HUES6 (cell line): ENCODE measurements around the gene GRB14.

Experiments used
- H3K27ac ChIP-seq: 2 replicates; pipeline ENCODE4 v1.7.0; 2013; ENCODE audit warnings: low read depth, mild to moderate bottlenecking, low read length, inconsistent platforms
- H3K27me3 ChIP-seq: 2 replicates; pipeline ENCODE4 v1.6.1; 2013; ENCODE audit warnings: low read length; ENCODE audit not compliant: control insufficient read depth, insufficient read depth
- H3K36me3 ChIP-seq: 2 replicates; pipeline ENCODE4 v1.6.1; 2013; ENCODE audit warnings: low read length; ENCODE audit not compliant: control insufficient read depth, insufficient read depth
- H3K4me1 ChIP-seq: 2 replicates; pipeline ENCODE4 v1.6.1; 2013; ENCODE audit warnings: low read length; ENCODE audit not compliant: control insufficient read depth, insufficient read depth
- H3K4me3 ChIP-seq: 2 replicates; pipeline ENCODE4 v1.5.1; 2013; ENCODE audit warnings: low read depth, low read length
- H3K9ac ChIP-seq: one replicate; pipeline ENCODE4 v1.6.1; 2013; ENCODE audit warnings: mild to moderate bottlenecking, low read length
- H3K9me3 ChIP-seq: 2 replicates; pipeline ENCODE4 v1.6.1; 2013; ENCODE audit warnings: low read depth, low read length; ENCODE audit not compliant: control insufficient read depth, insufficient read depth

Gene GRB14

GRCh38 chr2:164620873-164621763, at the start of gene GRB14:
GRB14 (minus strand) TSS chr2:164621482; CDS start chr2:164621309, 173 bp downstream.
- Histone ChIP-seq H3K27ac (peak within 1 kb of the TSS; percentile 9; the same call in 1 of the 2 replicates), H3K4me3 (peak within 1 kb of the TSS; percentile 58), H3K36me3 (no peaks in the 10 kb centered on the region), H3K4me1 (peaks cover 33% of the 10 kb centered on the region), H3K9me3 (no peaks in the 10 kb centered on the region), H3K9ac (peak within 1 kb of the TSS; percentile 75), H3K27me3 (no peaks in the 10 kb centered on the region)

DNA sequence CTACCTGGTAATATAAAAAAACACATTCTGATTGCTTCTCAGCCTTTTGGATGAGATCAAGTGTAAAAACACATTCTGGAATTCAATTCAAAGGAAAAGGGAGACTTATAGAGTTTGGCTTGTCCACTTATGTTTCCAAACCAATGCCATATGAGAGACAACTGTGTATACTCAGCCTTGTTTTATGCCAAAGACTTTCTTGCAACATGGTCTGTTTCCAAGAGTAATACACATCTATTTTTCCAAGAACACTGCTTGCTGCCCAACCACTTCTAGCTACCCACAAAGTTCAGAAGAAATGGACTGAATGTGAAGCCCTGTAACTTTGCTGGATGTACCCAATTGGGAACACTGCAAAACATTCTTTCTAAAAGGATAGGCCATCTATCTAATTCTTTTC, 48.0 kb upstream of the GRB14 start:
- Histone ChIP-seq H3K4me1 (no peaks in the 10 kb centered on the region), H3K4me3 (no peak overlapping the region), H3K27me3 (no peaks in the 10 kb centered on the region), H3K9me3 (no peaks in the 10 kb centered on the region), H3K36me3 (no peaks in the 10 kb centered on the region), H3K9ac (no peak overlapping the region), H3K27ac (no peak overlapping the region)

- H3K36me3 ChIP-seq: no peaks in the 10 kb centered on the region
- no peak overlapping the region for H3K4me3 ChIP-seq
- H3K27me3 ChIP-seq: no peaks in the 10 kb centered on the region
- no peaks in the 10 kb centered on the region for H3K9me3 ChIP-seq
- no peak overlapping the region for H3K27ac ChIP-seq
- no peaks in the 10 kb centered on the region for H3K4me1 ChIP-seq
- H3K9ac ChIP-seq: no peak overlapping the region
Observed at GRCh38 chr2:164667566-164667965, 46.3 kb upstream of the GRB14 start.

DNA sequence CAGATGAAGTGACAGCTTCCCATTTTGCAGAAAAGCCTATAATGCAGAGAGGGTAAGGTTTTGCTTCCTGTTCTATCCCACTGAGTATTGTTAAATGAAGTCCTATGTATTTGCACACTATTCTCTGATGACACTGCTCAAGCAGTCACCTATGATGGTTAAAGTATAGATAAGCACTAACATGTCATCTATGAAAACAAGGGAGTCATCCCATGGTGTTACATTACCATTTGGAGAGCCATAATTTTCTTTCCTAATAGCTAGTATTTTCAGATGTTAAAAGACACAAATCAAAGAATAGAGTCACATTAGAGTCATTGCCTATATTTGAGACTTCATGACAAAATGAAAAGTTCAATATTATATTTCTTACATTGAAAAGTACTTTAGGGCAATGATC, 42.8 kb upstream of the GRB14 start:
- Histone ChIP-seq H3K27me3 (no peaks in the 10 kb centered on the region), H3K36me3 (no peaks in the 10 kb centered on the region)

GRCh38 chr2:164662868-164663631, 41.8 kb upstream of the GRB14 start:
- no peaks in the 10 kb centered on the region for H3K36me3 ChIP-seq
- H3K4me3 ChIP-seq: no peak overlapping the region
- no peaks in the 10 kb centered on the region for H3K9me3 ChIP-seq
- H3K9ac ChIP-seq: no peak overlapping the region
- H3K4me1 ChIP-seq: 0 out of 2 replicates have a peak, but pooled peaks cover 6% of the 10 kb centered on the region
- H3K27me3 ChIP-seq: no peaks in the 10 kb centered on the region
- no peak overlapping the region for H3K27ac ChIP-seq

More for the DNA sequence above, 42.8 kb upstream of the GRB14 start:
- H3K9ac ChIP-seq: no peak overlapping the region
- no peak overlapping the region for H3K27ac ChIP-seq
- H3K4me1 ChIP-seq: 0 out of 2 replicates have a peak, but pooled peaks cover 6% of the 10 kb centered on the region
- no peaks in the 10 kb centered on the region for H3K9me3 ChIP-seq
- no peak overlapping the region for H3K4me3 ChIP-seq

DNA sequence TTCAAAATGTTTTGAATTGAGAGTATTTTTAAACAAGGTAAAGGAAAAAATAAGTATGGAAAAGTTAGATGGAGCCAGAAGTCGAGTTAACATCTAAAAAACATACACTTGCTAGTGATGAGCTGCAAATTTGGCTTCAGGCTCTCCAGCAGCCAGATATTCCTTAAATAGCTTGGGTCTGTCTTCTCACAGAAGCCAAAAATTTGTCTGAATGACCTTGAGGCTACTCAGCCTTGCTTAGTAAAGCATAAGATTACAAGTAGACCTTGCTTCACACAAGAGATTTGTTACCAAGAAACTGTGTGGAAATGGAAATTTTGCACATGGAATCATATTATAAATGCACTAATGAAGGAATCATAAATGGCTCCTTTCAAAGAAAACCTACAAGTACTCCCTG, 40.8 kb upstream of the GRB14 start:
- H3K27me3 ChIP-seq: no peaks in the 10 kb centered on the region
- no peak overlapping the region for H3K4me3 ChIP-seq
- 0 out of 2 replicates have a peak, but pooled peaks cover 6% of the 10 kb centered on the region for H3K4me1 ChIP-seq
- no peaks in the 10 kb centered on the region for H3K9me3 ChIP-seq
- H3K9ac ChIP-seq: no peak overlapping the region
- H3K36me3 ChIP-seq: no peaks in the 10 kb centered on the region
- H3K27ac ChIP-seq: no peak overlapping the region

DNA sequence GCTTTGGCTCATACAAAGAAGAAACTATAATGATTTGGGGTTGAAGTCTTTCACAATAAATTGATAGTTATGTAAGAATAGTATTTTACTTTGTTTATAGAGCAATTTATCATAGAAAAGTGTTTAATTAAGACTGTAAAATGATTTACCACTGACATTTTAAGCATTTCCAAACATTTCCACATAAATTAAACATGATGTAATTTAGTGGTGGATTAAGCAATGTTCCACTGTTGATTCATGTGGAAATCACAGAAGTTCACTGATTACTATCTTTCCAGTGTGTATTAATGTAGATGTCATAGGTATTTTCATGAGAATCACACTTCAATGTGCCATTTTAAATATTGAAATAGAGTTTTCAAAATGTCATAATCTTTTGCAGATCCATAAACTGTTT, 40.1 kb upstream of the GRB14 start:
- no peaks in the 10 kb centered on the region for H3K36me3 ChIP-seq
- no peaks in the 10 kb centered on the region for H3K9me3 ChIP-seq
- H3K9ac ChIP-seq: no peak overlapping the region
- H3K27me3 ChIP-seq: no peaks in the 10 kb centered on the region
- no peak overlapping the region for H3K4me3 ChIP-seq
- no peak overlapping the region for H3K27ac ChIP-seq
- H3K4me1 ChIP-seq: 0 out of 2 replicates have a peak, but pooled peaks cover 6% of the 10 kb centered on the region

- H3K4me3 ChIP-seq: no peak overlapping the region
- H3K36me3 ChIP-seq: no peaks in the 10 kb centered on the region
- H3K27me3 ChIP-seq: no peaks in the 10 kb centered on the region
- no peak overlapping the region for H3K9ac ChIP-seq
- no peaks in the 10 kb centered on the region for H3K9me3 ChIP-seq
- no peak overlapping the region for H3K27ac ChIP-seq
- peaks cover 6% of the 10 kb centered on the region; the same call in 1 of the 2 replicates for H3K4me1 ChIP-seq
Observed at GRCh38 chr2:164657129-164657528, 35.8 kb upstream of the GRB14 start.

DNA sequence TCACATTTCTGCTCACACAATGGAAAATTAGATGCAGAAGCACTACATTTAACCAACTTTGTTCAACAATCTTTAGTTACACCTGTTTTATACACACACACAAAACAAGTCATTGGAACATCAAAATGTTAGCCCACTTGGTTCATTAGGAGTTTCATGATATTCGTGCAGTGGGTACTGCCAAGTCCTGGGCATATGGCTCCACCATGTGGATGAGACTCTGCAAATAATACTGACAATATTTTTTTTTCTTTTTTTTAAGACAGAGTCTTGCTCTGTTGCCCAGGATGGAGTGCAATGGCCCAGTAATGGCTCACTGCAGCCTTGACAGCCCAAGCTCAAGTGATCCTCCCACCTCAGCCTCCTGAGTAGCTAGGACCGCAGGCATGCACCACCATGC, 34.5 kb upstream of the GRB14 start:
- Histone ChIP-seq H3K4me1 (peaks cover 14% of the 10 kb centered on the region; the same call in 1 of the 2 replicates), H3K27ac (no peak overlapping the region), H3K27me3 (no peaks in the 10 kb centered on the region), H3K36me3 (no peaks in the 10 kb centered on the region), H3K9ac (no peak overlapping the region), H3K9me3 (0 out of 2 replicates have a peak, but pooled peaks cover under 1% of the 10 kb centered on the region), H3K4me3 (no peak overlapping the region)

DNA sequence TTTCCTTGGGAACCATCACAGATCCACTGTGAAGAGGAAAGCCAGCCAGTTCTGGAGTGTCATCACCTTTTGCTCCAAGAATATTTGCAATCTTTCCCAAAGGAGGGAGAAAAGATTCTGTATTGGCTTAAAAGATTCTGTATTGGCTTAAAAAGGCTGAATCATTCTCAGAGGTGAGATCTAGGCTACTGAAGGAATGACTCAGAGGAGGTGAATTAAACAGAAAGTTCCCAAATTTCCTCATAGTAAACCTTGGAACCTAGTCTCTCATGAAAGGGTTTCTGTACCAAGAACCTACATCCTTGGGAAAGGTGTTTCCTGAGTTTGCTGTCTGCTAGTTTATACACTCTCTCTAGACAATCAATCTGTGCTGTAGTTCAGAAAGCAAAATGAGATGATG, 34.1 kb upstream of the GRB14 start:
- Histone ChIP-seq H3K4me3 (no peak overlapping the region), H3K9ac (no peak overlapping the region), H3K27ac (no peak overlapping the region), H3K27me3 (no peaks in the 10 kb centered on the region), H3K4me1 (peaks cover 12% of the 10 kb centered on the region; the same call in 1 of the 2 replicates), H3K9me3 (0 out of 2 replicates have a peak, but pooled peaks cover 5% of the 10 kb centered on the region), H3K36me3 (no peaks in the 10 kb centered on the region)

GRCh38 chr2:164651361-164651760, 30.1 kb upstream of the GRB14 start:
- H3K9me3 ChIP-seq: peaks cover 32% of the 10 kb centered on the region
- peaks cover 8% of the 10 kb centered on the region; the same call in 1 of the 2 replicates for H3K4me1 ChIP-seq
- H3K36me3 ChIP-seq: no peaks in the 10 kb centered on the region
- H3K27me3 ChIP-seq: no peaks in the 10 kb centered on the region
- H3K4me3 ChIP-seq: no peak overlapping the region
- no peak overlapping the region for H3K27ac ChIP-seq
- no peak overlapping the region for H3K9ac ChIP-seq
